Uterus (tissue), 4 donors: Measurements from ENCODE around the gene ZC3H7A. TPM values are rescaled to one million over a fixed set of nuclear protein-coding genes. Genes with fewer than 3 reads are reported as not detected.

ENCODE experiments used
- DNase-seq, 2 donors: peaks; one replicate each; pipeline ENCODE4 v3.0.0-alpha.2; 2019 to 2020
- H3K27ac ChIP-seq, 2 donors: fragments of 200-600 bp; sonication (generic); 1 replicate in 1 of 2; 2 replicates in 1 of 2; pipeline ENCODE4 v1.5.1; 2016 to 2018
- H3K27me3 ChIP-seq, 2 donors: fragments of 200-600 bp; sonication (generic); one replicate each; pipeline ENCODE4 v1.5.1; 2018 to 2019; ENCODE audit warnings: control low read depth in 1 of 2
- H3K36me3 ChIP-seq, 2 donors: fragments of 200-600 bp; sonication (generic); one replicate each; pipeline ENCODE4 v1.5.1; 2019; ENCODE audit warnings: control low read depth in 1 of 2
- H3K4me1 ChIP-seq, 2 donors: fragments of 200-600 bp; sonication (generic); one replicate each; pipeline ENCODE4 v1.5.1; 2018 to 2019; ENCODE audit warnings: control low read depth in 1 of 2
- H3K4me3 ChIP-seq, 2 donors: fragments of 200-600 bp; sonication (generic); 1 replicate in 1 of 2; 2 replicates in 1 of 2; pipeline ENCODE4 v1.5.1; 2018 to 2019; ENCODE audit warnings: mild to moderate bottlenecking in 1 of 2
- H3K9me3 ChIP-seq, 2 donors: fragments of 200-600 bp; sonication (generic); one replicate each; pipeline ENCODE4 v1.5.1; 2019; ENCODE audit warnings: control low read depth in 1 of 2
- CTCF ChIP-seq, 4 experiments: fragments of 200-600 bp in 2 of 4; fragments of 450-650 bp in 2 of 4; sonication (generic) in 2 of 4; IDR thresholded peaks; one replicate each; pipeline ENCODE4 v1.5.1; 2016 to 2019; ENCODE audit warnings: antibody characterized with exemption in 4 of 4, mild to moderate bottlenecking in 2 of 4, moderate library complexity in 1 of 4
- POLR2A ChIP-seq, 2 donors: fragments of 450-650 bp; IDR thresholded peaks; one replicate each; pipeline ENCODE4 v1.6.1; 2016; ENCODE audit warnings: antibody characterized with exemption in 2 of 2, mild to moderate bottlenecking in 1 of 2, moderate library complexity in 1 of 2
- intact Hi-C: fragments of 100-400 bp; cut with DNase I; formaldehyde crosslinking; loops from one replicate; pipeline ENCODE4 v1.15.1; 2023; ENCODE audit warnings: low total_unique reads
- total RNA-seq, 4 donors: library from RNA; depleted of rRNA in 3 of 4; stranded (reverse); fragments of >200 nt in 3 of 4; gene quantifications; one replicate each; pipeline versions ENCODE4 v1.1.0 to v1.2.4, GENCODE V29; 2014 to 2023
- donor health status: DM: yes; HTN: yes; CAD: no.

ZC3H7A gene
- total RNA-seq, 4 donors from 2014 or later: 40.9 to 91.2 (median 67.5) TPM

GRCh38 chr16:11806721-11807120, 9.7 kb upstream of the ZC3H7A start:
- DNase-seq: no peak
- H3K4me1 ChIP-seq: no peaks in the 10 kb centered on the region
- no peak overlapping the region for H3K4me3 ChIP-seq
- intact Hi-C loops: no loop called here
- no peaks in the 10 kb centered on the region for H3K36me3 ChIP-seq
- no peaks in the 10 kb centered on the region for H3K27me3 ChIP-seq
- no peaks in the 10 kb centered on the region for H3K9me3 ChIP-seq
- H3K27ac ChIP-seq: no peak overlapping the region
- TF ChIP-seq CTCF (IDR thresholded peaks at IDR 0.05) (no peak), POLR2A (IDR thresholded peaks at IDR 0.05) (no peak)

DNA sequence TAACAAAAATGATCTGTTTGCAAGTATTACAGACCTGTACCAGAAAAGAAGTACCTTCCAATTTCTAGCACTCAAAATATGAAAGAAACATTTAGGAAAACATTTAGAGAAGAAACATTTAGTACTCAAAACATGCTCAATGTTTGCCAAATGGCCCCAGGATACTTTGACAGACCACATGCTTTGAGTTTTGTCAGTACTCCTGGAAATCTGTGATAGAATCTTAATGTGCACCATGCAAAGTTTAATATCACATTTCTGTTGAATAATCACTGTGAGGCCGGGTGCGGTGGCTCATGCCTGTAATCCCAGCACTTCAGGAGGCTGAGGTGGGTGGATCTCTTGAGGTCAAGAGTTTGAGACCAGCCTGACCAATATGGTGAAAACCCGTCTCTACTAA, 8.5 kb upstream of the ZC3H7A start:
- Histone ChIP-seq H3K4me3 (no peak overlapping the region), H3K27me3 (no peaks in the 10 kb centered on the region), H3K9me3 (no peaks in the 10 kb centered on the region), H3K27ac (no peak overlapping the region), H3K36me3 (no peaks in the 10 kb centered on the region), H3K4me1 (no peaks in the 10 kb centered on the region)
- intact Hi-C loops: no loop called here
- no peak for TF ChIP-seq POLR2A (IDR thresholded peaks at IDR 0.05)
- no peak for TF ChIP-seq CTCF (IDR thresholded peaks at IDR 0.05)
- DNase-seq: no peak

- H3K4me1 ChIP-seq: peaks cover 0 to 12% of the 10 kb centered on the region in 2 donors
- H3K36me3 ChIP-seq: no peaks in the 10 kb centered on the region
- H3K27ac ChIP-seq: peak overlapping the region in 1 of 2 donors; percentile 0
- intact Hi-C loops: no loop called here
- H3K27me3 ChIP-seq: no peaks in the 10 kb centered on the region
- TF ChIP-seq POLR2A (IDR thresholded peaks at IDR 0.05) (no peak), CTCF (IDR thresholded peaks at IDR 0.05) (no peak)
- no peak overlapping the region for H3K4me3 ChIP-seq
- no peak for DNase-seq
- no peaks in the 10 kb centered on the region for H3K9me3 ChIP-seq
Measured at GRCh38 chr16:11801481-11802021, 4.5 kb upstream of the ZC3H7A start.

DNA sequence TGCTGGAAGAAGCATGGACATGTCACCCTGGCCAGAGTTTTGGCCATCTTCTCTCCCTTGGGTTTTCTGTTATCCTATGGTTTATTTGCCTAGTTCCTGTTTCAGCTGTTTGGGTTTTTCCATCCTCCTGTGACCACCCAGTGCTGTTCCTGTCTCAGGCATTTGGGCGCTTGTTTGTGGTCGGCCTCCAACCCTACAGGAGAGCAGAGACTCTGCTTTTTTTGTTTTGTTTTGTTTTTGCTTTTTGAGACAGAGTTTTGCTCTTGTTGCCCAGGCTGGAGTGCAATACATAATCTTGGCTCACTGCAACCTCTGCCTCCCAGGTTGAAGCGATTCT, 3.3 kb upstream of the ZC3H7A start:
- intact Hi-C loops: no loop called here

More for the DNA sequence above, 3.3 kb upstream of the ZC3H7A start:
- H3K4me3 ChIP-seq: no peak overlapping the region
- no peak for DNase-seq
- H3K27me3 ChIP-seq: no peaks in the 10 kb centered on the region
- H3K9me3 ChIP-seq: no peaks in the 10 kb centered on the region
- peak overlapping the region in 1 of 2 donors; percentile 6 for H3K27ac ChIP-seq
- peaks cover 0 to 12% of the 10 kb centered on the region in 2 donors for H3K4me1 ChIP-seq
- H3K36me3 ChIP-seq: no peaks in the 10 kb centered on the region
- TF ChIP-seq POLR2A (IDR thresholded peaks at IDR 0.05) (no peak), CTCF (IDR thresholded peaks at IDR 0.05) (no peak)
